ENCODE measurements around the gene POU6F1.

DNA sequence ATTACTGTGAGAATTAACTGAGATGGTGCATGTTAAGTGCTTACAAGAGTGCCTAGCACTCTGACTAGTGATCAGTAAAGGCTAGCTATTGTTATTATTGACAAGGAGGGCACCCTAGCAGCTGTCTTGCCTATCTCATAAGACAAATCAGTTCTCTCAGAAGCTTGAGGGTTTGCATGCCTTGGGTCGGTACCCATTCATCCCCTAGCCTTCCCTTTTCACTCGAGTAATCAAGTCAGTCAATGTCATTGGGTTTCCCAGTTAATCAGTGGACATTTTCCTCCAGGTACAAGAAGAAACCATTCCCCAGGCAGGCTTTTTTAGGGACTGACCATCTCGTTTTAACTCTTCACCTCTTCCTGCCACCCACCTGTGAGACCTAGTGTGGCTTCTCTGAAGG is 34.5 kb downstream of the POU6F1 start:
- TF ChIP-seq CTCF (IDR thresholded peaks at IDR 0.05; ENCODE audit: low read length) (no peak), EZH2 (IDR thresholded peaks at IDR 0.05; ENCODE audit: borderline replicate concordance, low read length) (no peak)
